Left hindlimb (tissue), 1 donor: ENCODE data around the gene GNAZ.
A peak's percentile ranks its signal among the peaks of the same experiment; 100 is the strongest.

ENCODE experiments used
- DNase-seq: peaks from one replicate; pipeline ENCODE4 v3.0.0-alpha.2; 2018

The GNAZ gene

GRCh38 chr22:23110190-23110921 is 40.0 kb downstream of the GNAZ start:
- peak; percentile 60 for DNase-seq

GRCh38 chr22:23110922-23111527 is 40.7 kb downstream of the GNAZ start:
- DNase-seq: no peak

- DNase-seq: no peak
These were observed 42.2 kb downstream of the GNAZ start for GRCh38 chr22:23112472-23113012.

- peak; percentile 68 for DNase-seq
These were observed 42.9 kb downstream of the GNAZ start for GRCh38 chr22:23113067-23113846.

- no peak for DNase-seq
These were observed 43.8 kb downstream of the GNAZ start for GRCh38 chr22:23113847-23114720.

GRCh38 chr22:23114721-23115020 is 44.4 kb downstream of the GNAZ start:
- DNase-seq: no peak

GRCh38 chr22:23115369-23115768 is 45.0 kb downstream of the GNAZ start:
- no peak for DNase-seq

- no peak for DNase-seq
These were observed 45.6 kb downstream of the GNAZ start for GRCh38 chr22:23115825-23116494.

GRCh38 chr22:23116506-23117263 is 46.4 kb downstream of the GNAZ start:
- DNase-seq: no peak

- DNase-seq: no peak
These were observed 47.0 kb downstream of the GNAZ start for GRCh38 chr22:23117275-23117674.

GRCh38 chr22:23117891-23118646 is 47.8 kb downstream of the GNAZ start:
- DNase-seq: no peak

GRCh38 chr22:23118647-23119493 is 48.6 kb downstream of the GNAZ start:
- DNase-seq: no peak

- DNase-seq: no peak
These were observed 49.4 kb downstream of the GNAZ start for GRCh38 chr22:23119494-23120414.

- no peak for DNase-seq
These were observed 50.1 kb downstream of the GNAZ start for GRCh38 chr22:23120415-23120899.

GRCh38 chr22:23121000-23121421 is 50.7 kb downstream of the GNAZ start:
- no peak for DNase-seq

GRCh38 chr22:23121424-23121823 is 51.1 kb downstream of the GNAZ start:
- DNase-seq: no peak

GRCh38 chr22:23122216-23122957 is 52.1 kb downstream of the GNAZ start:
- no peak for DNase-seq
